H1 (cell line): ENCODE data around the gene SUMF1. TPM values are rescaled to one million over a fixed set of nuclear protein-coding genes. Genes with fewer than 3 reads are reported as not detected.

Experiments
- BCL11A ChIP-seq, 2 experiments: IDR thresholded peaks; one replicate each; pipeline ENCODE4 v1.6.1; 2011; ENCODE audit warnings: low read depth in 2 of 2, low read length in 2 of 2, mild to moderate bottlenecking in 2 of 2
- CHD1 ChIP-seq: IDR thresholded peaks from 2 replicates; pipeline ENCODE4 v1.6.1; 2012; ENCODE audit warnings: low read depth, low read length, improper control_type of control experiment
- CHD7 ChIP-seq: fragments of 300-600 bp; sonication (generic); IDR thresholded peaks from 2 replicates; pipeline ENCODE4 v1.7.1; 2012; ENCODE audit warnings: low read length, moderate library complexity, mild to moderate bottlenecking, inconsistent platforms; ENCODE audit not compliant: insufficient replicate concordance
- POLR2A ChIP-seq, 2 experiments: IDR thresholded peaks; 1 replicate in 1 of 2; 2 replicates in 1 of 2; pipeline ENCODE4 v1.6.1; 2011; ENCODE audit warnings: low read depth in 2 of 2, low read length in 2 of 2, mild to moderate bottlenecking in 2 of 2; ENCODE audit errors: control extremely low read depth in 1 of 2
- polyA plus RNA-seq, 7 experiments: library from polyadenylated mRNA; depleted of rRNA in 3 of 7; stranded (reverse) in 5 of 7; unstranded in 2 of 7; fragments of >200 nt in 5 of 7; fragments of 200-250 nt in 2 of 7; gene quantifications; 1 replicate in 5 of 7; 2 replicates in 1 of 7; 4 replicates in 1 of 7; pipeline versions ENCODE4 v1.2.1 to v1.2.3, GENCODE V29; 2011 to 2013; ENCODE audit warnings: missing spikeins in 2 of 7, mixed read lengths in 2 of 7
- total RNA-seq: library from RNA; stranded (reverse); fragmentation: NEBNext Ultra II Directional; extraction: Animal tissue kit (Norgen Biotek cat#: 25700); gene quantifications from 2 replicates; pipeline ENCODE4 v1.2.1, GENCODE V29; 2021

SUMF1 gene
- total and polyA plus RNA-seq, 2 of the 8 experiments (the other 6 are each of a cell fraction or from before 2014, with no cell fraction given) = 12.5 to 15.0 TPM

DNA sequence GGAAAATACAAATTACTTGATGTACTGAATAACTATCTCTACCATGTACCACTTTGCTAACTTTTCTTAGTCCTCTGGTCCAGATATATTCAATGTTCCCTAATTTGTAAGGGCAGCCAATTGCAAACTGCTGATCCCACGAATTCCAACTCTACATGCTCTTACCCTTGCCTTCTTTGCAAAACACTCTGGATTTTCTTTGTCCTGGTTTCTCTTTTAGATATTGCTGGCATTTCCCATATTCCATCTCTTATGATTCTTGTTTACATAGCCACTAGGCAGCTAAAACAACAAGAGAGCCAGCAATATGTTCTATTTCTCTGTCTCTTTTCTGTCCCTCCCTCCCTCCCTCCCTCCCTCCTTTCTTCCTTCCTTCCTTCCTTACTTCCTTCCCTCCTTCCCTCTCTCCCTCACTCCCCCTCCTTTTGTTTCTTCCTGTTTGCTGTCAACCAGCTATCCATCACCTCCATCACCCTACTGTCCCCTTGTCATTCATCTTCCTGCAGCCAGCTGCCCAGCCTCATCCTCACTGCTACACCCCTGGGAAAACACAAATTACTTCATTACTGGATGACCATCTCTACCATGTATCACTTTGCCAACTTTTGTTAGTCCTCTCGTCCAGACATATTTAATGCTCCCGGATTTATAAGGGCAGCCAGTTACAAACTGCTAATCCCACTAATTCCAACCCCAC is 130.1 kb downstream of the SUMF1 start (continued):
- TF ChIP-seq CHD7 (no peak), CHD1 (no peak), BCL11A (IDR thresholded peaks at IDR 0.05; ENCODE audit: low read depth in 2 of 2, low read length in 2 of 2) (no peak), POLR2A (IDR thresholded peaks at IDR 0.05; ENCODE audit: control extremely low read depth in 1 of 2, low read depth in 2 of 2, low read length in 2 of 2) (no peak)
